AG10803 (cell line): Measurements from ENCODE around the gene TBC1D19.
A peak's percentile ranks its signal among the peaks of the same experiment; 100 is the strongest.
"Not testable (repeated sequence)": the region's sequence is repeated elsewhere in the genome, so short reads cannot be mapped to it uniquely, and the experiment has no call there.

Experiments used
- DNase-seq: peaks from one replicate; pipeline ENCODE4 v3.0.0; 2010; ENCODE audit warnings: low read depth
- H3K4me3 ChIP-seq: 2 replicates; pipeline ENCODE4 v1.5.1; 2011; ENCODE audit warnings: mild to moderate bottlenecking, low read length, control low read depth
- TF ChIP-seq, protein P1 (sequence below): conservative IDR thresholded peaks from 2 replicates; pipeline ENCODE4 v1.5.1; 2011; ENCODE audit warnings: mild to moderate bottlenecking, low read length, control low read depth, inconsistent platforms

Gene TBC1D19

DNA sequence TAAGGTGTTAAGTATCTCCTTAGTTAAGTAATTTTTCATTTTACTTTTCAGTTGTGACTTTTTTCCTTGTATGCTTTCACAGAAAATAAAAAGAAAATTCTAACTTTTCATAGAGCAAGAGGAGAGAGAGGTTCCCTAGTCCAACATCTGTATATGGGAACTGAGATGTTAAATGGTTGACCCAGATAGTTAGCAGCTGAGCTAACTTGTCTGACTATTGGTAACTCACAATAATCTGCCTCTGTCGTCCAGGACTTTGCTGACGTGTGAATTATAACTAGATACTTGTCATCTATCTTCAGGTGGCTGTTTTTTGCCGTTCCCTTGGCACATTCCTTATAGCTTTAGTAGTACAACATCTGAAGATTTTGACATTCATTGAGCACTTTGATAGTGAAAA, 29.9 kb downstream of the TBC1D19 start:
- H3K4me3 ChIP-seq: no peak overlapping the region
- no peak for DNase-seq
- TF ChIP-seq, protein P1, sequence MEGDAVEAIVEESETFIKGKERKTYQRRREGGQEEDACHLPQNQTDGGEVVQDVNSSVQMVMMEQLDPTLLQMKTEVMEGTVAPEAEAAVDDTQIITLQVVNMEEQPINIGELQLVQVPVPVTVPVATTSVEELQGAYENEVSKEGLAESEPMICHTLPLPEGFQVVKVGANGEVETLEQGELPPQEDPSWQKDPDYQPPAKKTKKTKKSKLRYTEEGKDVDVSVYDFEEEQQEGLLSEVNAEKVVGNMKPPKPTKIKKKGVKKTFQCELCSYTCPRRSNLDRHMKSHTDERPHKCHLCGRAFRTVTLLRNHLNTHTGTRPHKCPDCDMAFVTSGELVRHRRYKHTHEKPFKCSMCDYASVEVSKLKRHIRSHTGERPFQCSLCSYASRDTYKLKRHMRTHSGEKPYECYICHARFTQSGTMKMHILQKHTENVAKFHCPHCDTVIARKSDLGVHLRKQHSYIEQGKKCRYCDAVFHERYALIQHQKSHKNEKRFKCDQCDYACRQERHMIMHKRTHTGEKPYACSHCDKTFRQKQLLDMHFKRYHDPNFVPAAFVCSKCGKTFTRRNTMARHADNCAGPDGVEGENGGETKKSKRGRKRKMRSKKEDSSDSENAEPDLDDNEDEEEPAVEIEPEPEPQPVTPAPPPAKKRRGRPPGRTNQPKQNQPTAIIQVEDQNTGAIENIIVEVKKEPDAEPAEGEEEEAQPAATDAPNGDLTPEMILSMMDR: no peak

DNA sequence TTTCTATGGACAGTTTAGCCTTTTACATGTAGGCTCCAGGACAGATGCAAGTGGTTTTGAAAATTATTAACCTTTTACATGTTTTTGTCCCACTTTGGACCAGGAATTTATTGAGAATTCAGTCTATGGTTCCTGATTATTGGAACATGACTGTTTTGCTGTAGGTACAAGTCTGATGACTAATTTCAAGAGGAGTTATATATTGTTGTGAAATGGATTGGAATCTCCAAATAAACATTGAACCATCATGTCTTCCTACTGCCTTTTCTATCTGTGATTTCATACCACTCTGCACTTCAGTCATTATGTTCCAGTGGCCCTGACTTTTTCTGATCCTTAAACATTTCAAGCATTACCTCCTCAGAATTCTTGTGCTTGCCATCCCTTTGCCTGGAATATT, 35.9 kb downstream of the TBC1D19 start:
- H3K4me3 ChIP-seq: no peak overlapping the region
- TF ChIP-seq, protein P1: no peak
- DNase-seq: peak; percentile 39

DNA sequence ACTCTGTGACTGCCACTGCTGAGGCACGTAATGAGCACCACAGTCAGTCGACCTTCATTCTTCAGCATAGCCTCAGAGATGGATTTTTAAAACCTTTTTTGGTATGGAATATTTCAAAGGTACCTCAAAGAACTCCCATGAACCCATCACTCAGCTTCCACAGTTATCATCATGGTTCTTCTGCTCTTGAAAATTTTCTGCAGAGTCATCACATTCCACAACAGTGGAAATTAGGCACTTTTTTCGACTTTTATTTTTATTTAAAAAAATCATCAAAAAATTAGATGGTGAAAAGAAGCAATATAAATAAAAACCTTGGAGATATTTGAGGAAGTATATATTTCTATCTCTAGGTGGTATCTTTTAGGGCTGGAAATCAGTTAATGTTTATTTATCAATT, 37.5 kb downstream of the TBC1D19 start:
- TF ChIP-seq, protein P1: no peak
- no peak overlapping the region for H3K4me3 ChIP-seq
- DNase-seq: no peak

DNA sequence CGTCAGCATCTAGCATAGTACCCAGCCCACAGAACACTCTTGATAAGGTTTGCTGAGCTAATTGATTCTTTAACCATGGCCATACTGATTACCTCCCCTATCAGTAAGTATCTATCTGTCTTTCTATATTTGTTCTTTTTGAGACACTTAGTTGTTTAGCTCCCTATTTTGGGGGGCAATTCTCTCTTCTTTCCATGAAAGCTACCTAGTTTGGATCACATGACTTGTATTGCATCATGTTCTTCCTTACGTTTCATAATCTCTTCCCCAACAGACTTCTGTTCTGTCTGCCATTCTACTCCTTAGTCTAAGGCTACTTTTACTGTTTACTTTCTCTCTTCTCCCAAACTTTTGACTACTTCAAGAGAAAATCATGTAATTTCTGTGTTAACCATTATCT, 39.0 kb downstream of the TBC1D19 start:
- TF ChIP-seq, protein P1: no peak
- H3K4me3 ChIP-seq: no peak overlapping the region
- DNase-seq: no peak

DNA sequence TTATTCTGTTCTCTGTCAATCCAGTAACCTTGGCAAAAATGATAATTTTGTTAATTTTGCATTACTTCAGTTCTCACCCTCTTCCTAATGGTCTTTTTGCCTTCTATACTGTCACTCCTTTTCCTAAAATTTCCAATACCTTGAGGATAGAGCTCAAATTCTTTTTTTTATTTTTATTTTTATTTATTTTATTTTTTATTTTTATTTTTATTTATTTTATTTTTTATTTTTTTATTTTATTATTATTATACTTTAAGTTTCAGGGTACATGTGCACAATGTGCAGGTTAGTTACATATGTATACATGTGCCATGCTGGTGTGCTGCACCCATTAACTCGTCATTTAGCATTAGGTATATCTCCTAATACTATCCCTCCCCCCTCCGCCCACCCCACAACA, 42.8 kb downstream of the TBC1D19 start:
- H3K4me3 ChIP-seq, DNase-seq: not testable (repeated sequence)

DNA sequence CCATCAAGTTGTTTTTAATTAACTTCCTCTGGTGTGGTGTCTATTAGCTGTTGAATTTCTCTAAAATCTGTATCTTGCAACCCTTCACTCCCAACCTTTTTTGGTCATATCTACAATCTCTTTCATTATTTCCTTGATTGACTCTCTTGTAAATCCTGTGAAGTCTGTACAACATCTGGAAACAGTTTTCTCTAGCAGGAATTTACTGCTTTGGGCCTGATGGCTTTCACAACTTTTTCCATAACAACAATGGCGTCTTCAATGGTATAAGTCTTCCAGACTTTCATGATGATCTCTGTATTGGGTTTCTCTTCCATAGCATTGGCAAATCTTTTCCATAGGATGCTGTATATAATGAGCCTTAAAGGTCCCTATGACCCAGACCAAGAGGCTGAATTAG, 49.0 kb downstream of the TBC1D19 start:
- TF ChIP-seq, protein P1: no peak
- DNase-seq: peak; percentile 30
- H3K4me3 ChIP-seq: no peak overlapping the region

DNA sequence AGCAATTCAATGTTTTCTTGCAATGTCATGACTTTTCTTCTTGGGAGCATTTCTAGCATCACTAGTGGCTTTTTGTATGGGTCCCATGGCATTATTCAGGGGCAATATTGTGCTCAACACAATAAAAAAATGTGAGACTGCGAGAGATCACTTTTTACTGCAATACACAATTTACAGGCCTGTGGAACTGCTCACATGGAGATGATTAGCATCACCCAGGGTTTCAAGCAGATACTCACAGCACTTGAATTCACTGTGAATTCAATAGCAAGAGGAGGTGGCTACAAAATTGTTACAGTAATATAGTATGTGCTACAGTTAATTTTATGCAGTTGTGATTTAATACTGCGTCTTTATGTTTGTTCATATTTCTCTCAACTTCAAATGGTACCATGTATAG, 50.4 kb downstream of the TBC1D19 start:
- no peak overlapping the region for H3K4me3 ChIP-seq
- DNase-seq: no peak
- TF ChIP-seq, protein P1: no peak

DNA sequence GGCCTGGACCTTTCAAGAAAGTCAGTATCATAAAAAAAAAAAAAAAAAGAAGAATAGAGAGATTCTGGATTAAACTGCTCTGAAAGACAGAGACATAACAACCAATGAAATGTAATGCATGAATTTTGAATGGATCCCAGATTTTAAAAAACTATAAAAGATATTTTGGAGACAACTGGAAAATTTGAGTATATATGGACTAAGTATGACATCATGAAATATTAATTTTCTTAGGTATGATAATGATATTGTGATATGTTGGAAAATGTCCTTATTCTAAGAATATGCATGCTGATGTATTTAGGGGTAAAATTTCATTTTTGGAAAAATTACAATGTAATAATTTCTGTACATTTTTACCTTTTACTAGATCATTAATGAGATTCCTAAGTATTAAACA, 52.6 kb downstream of the TBC1D19 start:
- no peak for DNase-seq
- no peak overlapping the region for H3K4me3 ChIP-seq
- TF ChIP-seq, protein P1: no peak

DNA sequence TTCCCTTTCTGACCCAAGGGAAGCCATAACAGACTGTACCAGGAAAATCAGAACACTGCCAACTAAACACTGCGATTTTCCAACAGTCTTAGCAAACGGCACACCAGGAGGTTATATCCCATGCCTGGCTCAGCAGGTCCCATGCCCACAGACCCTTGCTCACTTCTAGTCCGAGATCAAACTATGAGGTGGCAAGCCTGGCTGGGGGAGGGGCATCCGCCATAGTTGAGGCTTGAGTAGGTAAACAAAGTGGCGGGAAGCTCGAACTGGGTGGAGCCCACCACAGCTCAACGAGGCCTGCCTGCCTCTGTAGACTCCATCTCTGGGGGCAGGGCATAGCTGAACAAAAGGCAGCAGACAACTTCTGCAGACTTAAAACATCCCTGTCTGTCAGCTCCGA, 56.8 kb downstream of the TBC1D19 start:
- H3K4me3 ChIP-seq, DNase-seq: not testable (repeated sequence)
